NK-92 treated with Interleukin-12 subunit alpha and Interleukin-12 subunit beta, amount 100 ng/mL, for 24 hours (cell line): ENCODE measurements around the gene AP1S1.
"Not testable (repeated sequence)": the region's sequence is repeated elsewhere in the genome, so short reads cannot be mapped to it uniquely, and the experiment has no call there.

ENCODE experiments used
- DNase-seq: peaks from one replicate; lab custom pipeline; 2025; lab: John Stamatoyannopoulos, UW

Gene AP1S1

GRCh38 chr7:101125989-101126650 is 28.2 kb upstream of the AP1S1 start:
- DNase-seq = peak; percentile 30

- DNase-seq = peak; percentile 69
These were observed 27.4 kb upstream of the AP1S1 start, which contains the start of gene SERPINE1 for GRCh38 chr7:101126651-101127459. Gene SERPINE1 (plus strand): TSS chr7:101127104. CDS start chr7:101128394, 1,290 bp downstream.

- no peak for DNase-seq
These were observed 26.7 kb upstream of the AP1S1 start for GRCh38 chr7:101127460-101128039.

GRCh38 chr7:101128040-101128834 is 26.0 kb upstream of the AP1S1 start:
- no peak for DNase-seq

GRCh38 chr7:101129603-101130117 is 24.6 kb upstream of the AP1S1 start:
- DNase-seq = no peak

GRCh38 chr7:101132626-101133600 is 21.4 kb upstream of the AP1S1 start:
- DNase-seq = not testable (repeated sequence)

- no peak for DNase-seq
These were observed 20.5 kb upstream of the AP1S1 start for GRCh38 chr7:101133621-101134398.

GRCh38 chr7:101134399-101134980 is 19.8 kb upstream of the AP1S1 start:
- no peak for DNase-seq

- DNase-seq = no peak
These were observed 16.5 kb upstream of the AP1S1 start for GRCh38 chr7:101137651-101138212.

GRCh38 chr7:101138213-101138870 is 15.9 kb upstream of the AP1S1 start:
- peak; percentile 87 for DNase-seq

- no peak for DNase-seq
These were observed 14.0 kb upstream of the AP1S1 start for GRCh38 chr7:101140339-101140699.

- no peak for DNase-seq
These were observed 13.4 kb upstream of the AP1S1 start for GRCh38 chr7:101140746-101141382.

- DNase-seq = no peak
These were observed 2.2 kb upstream of the AP1S1 start for GRCh38 chr7:101151908-101152651.

GRCh38 chr7:101154693-101155102 is 422 bp downstream of the AP1S1 start:
- DNase-seq = no peak

GRCh38 chr7:101155303-101155702 is 1.0 kb downstream of the AP1S1 start:
- no peak for DNase-seq

GRCh38 chr7:101156277-101156676 is 2.0 kb downstream of the AP1S1 start:
- no peak for DNase-seq

GRCh38 chr7:101156866-101157589 is 2.8 kb downstream of the AP1S1 start:
- no peak for DNase-seq
